Liver (tissue), 9 donors: ENCODE measurements around the gene HGD. TPM values are rescaled to one million over a fixed set of nuclear protein-coding genes. Genes with fewer than 3 reads are reported as not detected.

ENCODE experiments used
- DNase-seq: peaks from one replicate; pipeline ENCODE4 v3.0.0-alpha.2; 2017; ENCODE audit warnings: low spot score
- H3K27ac ChIP-seq, 2 donors: one replicate each; pipeline ENCODE4 v1.7.0; 2013; ENCODE audit warnings: inconsistent platforms in 2 of 2, low read length in 2 of 2, control low read depth in 1 of 2, low read depth in 1 of 2, mild to moderate bottlenecking in 1 of 2
- H3K27me3 ChIP-seq, 4 donors: one replicate each; pipeline versions ENCODE4 v1.6.1 to v1.7.0; 2013; ENCODE audit warnings: low read length in 3 of 4, inconsistent platforms in 1 of 4, mild to moderate bottlenecking in 1 of 4, moderate library complexity in 1 of 4; ENCODE audit not compliant: control insufficient read depth in 4 of 4, insufficient read depth in 4 of 4
- H3K36me3 ChIP-seq, 4 donors: one replicate each; pipeline versions ENCODE4 v1.6.1 to v1.7.0; 2013; ENCODE audit warnings: low read length in 3 of 4, mild to moderate bottlenecking in 3 of 4, low read depth in 1 of 4, moderate library complexity in 1 of 4; ENCODE audit not compliant: control insufficient read depth in 4 of 4, insufficient read depth in 3 of 4
- H3K4me1 ChIP-seq, 4 donors: one replicate each; pipeline versions ENCODE4 v1.6.1 to v1.7.0; 2013; ENCODE audit warnings: low read length in 3 of 4, mild to moderate bottlenecking in 3 of 4, moderate library complexity in 1 of 4; ENCODE audit not compliant: control insufficient read depth in 4 of 4, insufficient read depth in 4 of 4
- H3K4me3 ChIP-seq, 3 donors: one replicate each; pipeline versions ENCODE4 v1.6.1 to v1.7.0; 2013; ENCODE audit warnings: low read length in 3 of 3, control low read depth in 1 of 3, low read depth in 1 of 3, mild to moderate bottlenecking in 1 of 3
- H3K9ac ChIP-seq, 2 donors: one replicate each; pipeline ENCODE4 v1.7.0; 2013; ENCODE audit warnings: low read length in 2 of 2, mild to moderate bottlenecking in 2 of 2, moderate library complexity in 2 of 2, control low read depth in 1 of 2, low read depth in 1 of 2
- H3K9me3 ChIP-seq, 4 donors: one replicate each; pipeline versions ENCODE4 v1.6.1 to v1.7.0; 2013; ENCODE audit warnings: low read length in 3 of 4; ENCODE audit not compliant: control insufficient read depth in 4 of 4
- EGR1 ChIP-seq, 2 donors: IDR thresholded peaks; 2 replicates each; pipeline ENCODE4 v1.6.1; 2016 to 2018; ENCODE audit warnings: antibody characterized with exemption in 2 of 2, low read depth in 2 of 2
- FOXA1 ChIP-seq: IDR thresholded peaks from 2 replicates; pipeline ENCODE4 v1.6.1; 2016; ENCODE audit warnings: antibody characterized with exemption
- FOXA2 ChIP-seq: IDR thresholded peaks from 2 replicates; pipeline ENCODE4 v1.6.1; 2016; ENCODE audit warnings: antibody characterized with exemption
- GABPA ChIP-seq, 2 donors: IDR thresholded peaks in 1 of 2; conservative IDR thresholded peaks in 1 of 2; 2 replicates each; pipeline ENCODE4 v1.6.1; 2016; ENCODE audit warnings: antibody characterized with exemption in 2 of 2, mild to moderate bottlenecking in 1 of 2, moderate library complexity in 1 of 2
- HNF4A ChIP-seq, 2 donors: conservative IDR thresholded peaks; 2 replicates each; pipeline ENCODE4 v1.6.1; 2016; ENCODE audit warnings: antibody characterized with exemption in 2 of 2, mild to moderate bottlenecking in 2 of 2
- HNF4G ChIP-seq: IDR thresholded peaks from 2 replicates; pipeline ENCODE4 v1.6.1; 2016; ENCODE audit warnings: antibody characterized with exemption
- JUND ChIP-seq, 2 donors: IDR thresholded peaks; 2 replicates each; pipeline ENCODE4 v1.6.1; 2016; ENCODE audit warnings: antibody characterized with exemption in 2 of 2
- NR2F2 ChIP-seq: IDR thresholded peaks from 2 replicates; pipeline ENCODE4 v1.6.1; 2016; ENCODE audit warnings: antibody characterized with exemption
- RAD21 ChIP-seq, 2 donors: IDR thresholded peaks; 2 replicates each; pipeline ENCODE4 v1.6.1; 2016; ENCODE audit warnings: antibody characterized with exemption in 2 of 2, mild to moderate bottlenecking in 2 of 2
- RXRA ChIP-seq, 2 donors: IDR thresholded peaks; 2 replicates each; pipeline ENCODE4 v1.6.1; 2017 to 2018; ENCODE audit warnings: antibody characterized with exemption in 2 of 2, mild to moderate bottlenecking in 1 of 2
- SP1 ChIP-seq: IDR thresholded peaks from 2 replicates; pipeline ENCODE4 v1.6.1; 2018; ENCODE audit warnings: antibody characterized with exemption, mild to moderate bottlenecking
- TAF1 ChIP-seq: conservative IDR thresholded peaks from 2 replicates; pipeline ENCODE4 v1.6.1; 2016; ENCODE audit warnings: antibody characterized with exemption, mild to moderate bottlenecking
- YY1 ChIP-seq: IDR thresholded peaks from 2 replicates; pipeline ENCODE4 v1.6.1; 2016; ENCODE audit warnings: antibody characterized with exemption, mild to moderate bottlenecking
- WGBS: extraction: QIAGEN DNeasy Blood & Tissue Kit; methylation state at CpG from one replicate; pipeline ENCODE4 v1.1.7; 2013; 5-methylcytosine and 5-hydroxymethylcytosine counted together
- polyA plus RNA-seq, 2 donors: library from polyadenylated mRNA; stranded (reverse) in 1 of 2; unstranded in 1 of 2; fragments of 200-250 nt in 1 of 2; fragments of >200 nt in 1 of 2; fragmentation: Nextera tagmentation in 1 of 2; extraction: Ambion mirVana in 1 of 2; gene quantifications; one replicate each; pipeline versions ENCODE4 v1.2.1 to v1.2.3, GENCODE V29; 2013 to 2015
- total RNA-seq, 2 donors: library from RNA; depleted of rRNA; stranded (reverse); fragments of >200 nt; gene quantifications; one replicate each; pipeline ENCODE4 v1.2.3, GENCODE V29; 2014
- TF ChIP-seq, protein P1 (sequence below): IDR thresholded peaks from 2 replicates; pipeline ENCODE4 v1.6.1; 2016; ENCODE audit warnings: antibody characterized with exemption
- TF ChIP-seq, protein P2 (sequence below): IDR thresholded peaks from 2 replicates; pipeline ENCODE4 v1.6.1; 2016; ENCODE audit warnings: antibody characterized with exemption, mild to moderate bottlenecking
- TF ChIP-seq, protein P3 (sequence below): IDR thresholded peaks from 2 replicates; pipeline ENCODE4 v1.6.1; 2016; ENCODE audit warnings: antibody characterized with exemption
- TF ChIP-seq, protein P4 (sequence below): IDR thresholded peaks from 2 replicates; pipeline ENCODE4 v1.6.1; 2016; ENCODE audit warnings: antibody characterized with exemption
- TF ChIP-seq, protein P5 (sequence below): fragments of 150-350 bp; IDR thresholded peaks from 2 replicates; pipeline ENCODE4 v1.5.1; 2017; ENCODE audit warnings: improper control_type of control experiment, low read depth, low read length; ENCODE audit not compliant: missing input control
- donor health status: healthy.
- donor health status: healthy.
- donor health status: healthy.
- donor health status: healthy.
- donor health status: healthy.

HGD gene
- total and polyA plus RNA-seq, 4 donors: 83.5 to 326 (median 246) TPM

DNA sequence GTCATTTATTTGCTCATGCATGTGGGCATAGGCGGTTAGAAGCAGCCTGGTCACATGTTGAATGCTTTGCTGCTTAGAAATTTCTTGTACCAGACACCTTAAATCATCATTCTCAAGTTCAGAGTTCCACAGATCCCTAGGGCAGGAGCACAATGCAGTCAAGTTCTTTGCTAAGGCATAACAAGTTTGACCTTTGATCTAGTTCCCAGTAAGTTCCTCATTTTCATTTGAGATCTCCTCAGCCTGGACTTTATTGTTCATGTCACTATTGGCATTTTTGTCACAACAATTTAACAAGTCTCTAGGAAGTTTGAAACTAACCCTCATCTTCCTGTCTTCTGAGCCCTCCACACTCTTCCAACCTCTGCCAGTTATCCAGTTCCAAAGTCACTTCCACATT, 22.8 kb downstream of the HGD start:
- no peak overlapping the region for H3K9ac ChIP-seq
- DNase-seq: no peak
- no peaks in the 10 kb centered on the region for H3K9me3 ChIP-seq
- WGBS: 95% methylated on average over 1 of the region's 1 CpG
- TF ChIP-seq FOXA2 (no peak), HNF4A (conservative IDR thresholded peaks at IDR 0.05) (no peak), RXRA (IDR thresholded peaks at IDR 0.05) (no peak), YY1 (no peak), RAD21 (IDR thresholded peaks at IDR 0.05) (no peak), SP1 (no peak), HNF4G (no peak), TAF1 (no peak), GABPA (IDR thresholded peaks at IDR 0.05 in 1 of 2, conservative IDR thresholded peaks at IDR 0.05 in 1 of 2) (no peak), FOXA1 (no peak)
- TF ChIP-seq, protein P1, sequence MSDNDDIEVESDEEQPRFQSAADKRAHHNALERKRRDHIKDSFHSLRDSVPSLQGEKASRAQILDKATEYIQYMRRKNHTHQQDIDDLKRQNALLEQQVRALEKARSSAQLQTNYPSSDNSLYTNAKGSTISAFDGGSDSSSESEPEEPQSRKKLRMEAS: no peak
- TF ChIP-seq, protein P2, sequence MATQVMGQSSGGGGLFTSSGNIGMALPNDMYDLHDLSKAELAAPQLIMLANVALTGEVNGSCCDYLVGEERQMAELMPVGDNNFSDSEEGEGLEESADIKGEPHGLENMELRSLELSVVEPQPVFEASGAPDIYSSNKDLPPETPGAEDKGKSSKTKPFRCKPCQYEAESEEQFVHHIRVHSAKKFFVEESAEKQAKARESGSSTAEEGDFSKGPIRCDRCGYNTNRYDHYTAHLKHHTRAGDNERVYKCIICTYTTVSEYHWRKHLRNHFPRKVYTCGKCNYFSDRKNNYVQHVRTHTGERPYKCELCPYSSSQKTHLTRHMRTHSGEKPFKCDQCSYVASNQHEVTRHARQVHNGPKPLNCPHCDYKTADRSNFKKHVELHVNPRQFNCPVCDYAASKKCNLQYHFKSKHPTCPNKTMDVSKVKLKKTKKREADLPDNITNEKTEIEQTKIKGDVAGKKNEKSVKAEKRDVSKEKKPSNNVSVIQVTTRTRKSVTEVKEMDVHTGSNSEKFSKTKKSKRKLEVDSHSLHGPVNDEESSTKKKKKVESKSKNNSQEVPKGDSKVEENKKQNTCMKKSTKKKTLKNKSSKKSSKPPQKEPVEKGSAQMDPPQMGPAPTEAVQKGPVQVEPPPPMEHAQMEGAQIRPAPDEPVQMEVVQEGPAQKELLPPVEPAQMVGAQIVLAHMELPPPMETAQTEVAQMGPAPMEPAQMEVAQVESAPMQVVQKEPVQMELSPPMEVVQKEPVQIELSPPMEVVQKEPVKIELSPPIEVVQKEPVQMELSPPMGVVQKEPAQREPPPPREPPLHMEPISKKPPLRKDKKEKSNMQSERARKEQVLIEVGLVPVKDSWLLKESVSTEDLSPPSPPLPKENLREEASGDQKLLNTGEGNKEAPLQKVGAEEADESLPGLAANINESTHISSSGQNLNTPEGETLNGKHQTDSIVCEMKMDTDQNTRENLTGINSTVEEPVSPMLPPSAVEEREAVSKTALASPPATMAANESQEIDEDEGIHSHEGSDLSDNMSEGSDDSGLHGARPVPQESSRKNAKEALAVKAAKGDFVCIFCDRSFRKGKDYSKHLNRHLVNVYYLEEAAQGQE: no peak
- TF ChIP-seq, protein P3, sequence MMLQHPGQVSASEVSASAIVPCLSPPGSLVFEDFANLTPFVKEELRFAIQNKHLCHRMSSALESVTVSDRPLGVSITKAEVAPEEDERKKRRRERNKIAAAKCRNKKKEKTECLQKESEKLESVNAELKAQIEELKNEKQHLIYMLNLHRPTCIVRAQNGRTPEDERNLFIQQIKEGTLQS: no peak
- H3K27ac ChIP-seq: no peak overlapping the region
- H3K4me1 ChIP-seq: no peaks in the 10 kb centered on the region
- no peaks in the 10 kb centered on the region for H3K27me3 ChIP-seq
- no peak overlapping the region for H3K4me3 ChIP-seq
- peaks cover 0 to 58% (median 35%) of the 10 kb centered on the region in 4 donors for H3K36me3 ChIP-seq

DNA sequence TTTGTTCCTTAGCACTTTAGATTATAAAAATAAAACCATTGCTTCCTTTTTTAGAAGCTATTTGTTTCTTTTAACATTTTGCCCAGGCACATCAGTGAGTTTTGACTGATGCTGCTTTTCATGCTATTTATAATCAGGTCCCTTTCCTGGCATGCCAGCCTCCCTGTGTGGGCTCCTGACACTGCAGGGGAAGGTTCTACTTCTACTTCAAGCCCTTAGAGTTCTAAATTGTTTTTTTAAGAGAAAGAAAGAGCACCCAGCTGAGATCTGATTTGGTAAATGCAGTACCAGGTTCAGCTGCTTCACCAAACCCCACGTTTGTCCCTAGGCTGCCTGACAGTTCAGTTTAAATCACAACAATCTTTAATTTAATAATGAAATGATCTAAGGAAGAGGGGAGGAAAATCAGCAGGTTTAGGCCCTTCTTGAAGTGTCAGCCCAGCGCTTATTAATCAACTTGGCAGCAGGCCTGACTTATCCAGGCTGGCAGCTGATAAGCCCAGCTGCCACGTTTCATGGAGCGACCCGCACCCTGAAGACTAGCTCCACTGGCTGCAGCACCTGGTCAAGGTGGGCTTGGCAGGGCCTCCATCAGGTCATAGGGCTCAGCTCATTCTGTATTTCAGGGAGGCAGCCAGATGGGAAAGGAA, 29.0 kb downstream of the HGD start:
- Histone ChIP-seq H3K9ac (no peak overlapping the region), H3K27ac (no peak overlapping the region), H3K9me3 (no peaks in the 10 kb centered on the region), H3K36me3 (peaks cover 11 to 79% (median 68%) of the 10 kb centered on the region in 4 donors), H3K4me3 (no peak overlapping the region), H3K27me3 (no peaks in the 10 kb centered on the region), H3K4me1 (peaks cover 0 to 18% (median 5%) of the 10 kb centered on the region in 4 donors)
- DNase-seq: no peak
- 72% methylated on average over 5 of the region's 5 CpGs for WGBS
- TF ChIP-seq, protein P1: no peak
- TF ChIP-seq SP1 (no peak), YY1 (no peak), RXRA (IDR thresholded peaks at IDR 0.05) (no peak), GABPA (IDR thresholded peaks at IDR 0.05 in 1 of 2, conservative IDR thresholded peaks at IDR 0.05 in 1 of 2) (no peak), HNF4A (conservative IDR thresholded peaks at IDR 0.05) (no peak), NR2F2 (no peak), RAD21 (IDR thresholded peaks at IDR 0.05) (no peak), EGR1 (IDR thresholded peaks at IDR 0.05; ENCODE audit: low read depth in 2 of 2) (no peak), FOXA1 (no peak), JUND (IDR thresholded peaks at IDR 0.05) (no peak), TAF1 (no peak), HNF4G (no peak), FOXA2 (no peak)
- TF ChIP-seq, protein P2: no peak
- TF ChIP-seq, protein P4, sequence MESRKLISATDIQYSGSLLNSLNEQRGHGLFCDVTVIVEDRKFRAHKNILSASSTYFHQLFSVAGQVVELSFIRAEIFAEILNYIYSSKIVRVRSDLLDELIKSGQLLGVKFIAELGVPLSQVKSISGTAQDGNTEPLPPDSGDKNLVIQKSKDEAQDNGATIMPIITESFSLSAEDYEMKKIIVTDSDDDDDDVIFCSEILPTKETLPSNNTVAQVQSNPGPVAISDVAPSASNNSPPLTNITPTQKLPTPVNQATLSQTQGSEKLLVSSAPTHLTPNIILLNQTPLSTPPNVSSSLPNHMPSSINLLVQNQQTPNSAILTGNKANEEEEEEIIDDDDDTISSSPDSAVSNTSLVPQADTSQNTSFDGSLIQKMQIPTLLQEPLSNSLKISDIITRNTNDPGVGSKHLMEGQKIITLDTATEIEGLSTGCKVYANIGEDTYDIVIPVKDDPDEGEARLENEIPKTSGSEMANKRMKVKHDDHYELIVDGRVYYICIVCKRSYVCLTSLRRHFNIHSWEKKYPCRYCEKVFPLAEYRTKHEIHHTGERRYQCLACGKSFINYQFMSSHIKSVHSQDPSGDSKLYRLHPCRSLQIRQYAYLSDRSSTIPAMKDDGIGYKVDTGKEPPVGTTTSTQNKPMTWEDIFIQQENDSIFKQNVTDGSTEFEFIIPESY: no peak
- TF ChIP-seq, protein P3: no peak
- TF ChIP-seq, protein P5, sequence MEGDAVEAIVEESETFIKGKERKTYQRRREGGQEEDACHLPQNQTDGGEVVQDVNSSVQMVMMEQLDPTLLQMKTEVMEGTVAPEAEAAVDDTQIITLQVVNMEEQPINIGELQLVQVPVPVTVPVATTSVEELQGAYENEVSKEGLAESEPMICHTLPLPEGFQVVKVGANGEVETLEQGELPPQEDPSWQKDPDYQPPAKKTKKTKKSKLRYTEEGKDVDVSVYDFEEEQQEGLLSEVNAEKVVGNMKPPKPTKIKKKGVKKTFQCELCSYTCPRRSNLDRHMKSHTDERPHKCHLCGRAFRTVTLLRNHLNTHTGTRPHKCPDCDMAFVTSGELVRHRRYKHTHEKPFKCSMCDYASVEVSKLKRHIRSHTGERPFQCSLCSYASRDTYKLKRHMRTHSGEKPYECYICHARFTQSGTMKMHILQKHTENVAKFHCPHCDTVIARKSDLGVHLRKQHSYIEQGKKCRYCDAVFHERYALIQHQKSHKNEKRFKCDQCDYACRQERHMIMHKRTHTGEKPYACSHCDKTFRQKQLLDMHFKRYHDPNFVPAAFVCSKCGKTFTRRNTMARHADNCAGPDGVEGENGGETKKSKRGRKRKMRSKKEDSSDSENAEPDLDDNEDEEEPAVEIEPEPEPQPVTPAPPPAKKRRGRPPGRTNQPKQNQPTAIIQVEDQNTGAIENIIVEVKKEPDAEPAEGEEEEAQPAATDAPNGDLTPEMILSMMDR: no peak
